ENCODE data around the gene CORO7. TPM values are rescaled to one million over a fixed set of nuclear protein-coding genes. Genes with fewer than 3 reads are reported as not detected.

The CORO7 gene
- 21.9 and 25.8 TPM in 2 replicates for polyA plus RNA-seq (2012; rRNA removed)
- 6.6 and 7.3 TPM in 2 replicates for polyA plus RNA-seq (2012; cell fraction: cytosol; rRNA removed)
- polyA plus RNA-seq (2012; cell fraction: nucleus; rRNA removed) = 166 and 305 TPM in 2 replicates

- Histone ChIP-seq H3K9me3 (no peaks in the 10 kb centered on the region), H3K9ac (peak within 1 kb of the TSS; percentile 82), H3K36me3 (replicated peaks in 1 of 2; ENCODE audit: control insufficient read depth in 1 of 2, insufficient read depth in 2 of 2, low read length in 1 of 2) (peaks cover 0 to 6% of the 10 kb centered on the region in 2 experiments), H3K4me3 (ENCODE audit: low read depth in 2 of 2, low read length in 1 of 2) (peak within 1 kb of the TSS; percentile 78 to 87), H3K4me1 (ENCODE audit: control insufficient read depth in 1 of 2, insufficient read depth in 2 of 2, low read depth in 1 of 2, low read length in 1 of 2) (peaks cover 6 to 20% of the 10 kb centered on the region in 2 experiments; a peak in 1 of 4 replicates), H3F3A (replicated peaks; ENCODE audit: insufficient read depth) (peaks cover 4% of the 10 kb centered on the region), H4K20me1 (ENCODE audit: insufficient read depth) (peaks cover 7% of the 10 kb centered on the region; the same call in 1 of the 2 replicates), H3K27ac (ENCODE audit: low read depth in 2 of 2, low read length in 1 of 2) (peak within 1 kb of the TSS; percentile 20 to 58; a peak in 2 of 4 replicates), H3K79me2 (ENCODE audit: insufficient read depth) (peaks cover 29% of the 10 kb centered on the region; the same call in 1 of the 2 replicates), H3K9me2 (no peaks in the 10 kb centered on the region), H3K4me2 (peak within 1 kb of the TSS; percentile 99), H3K27me3 (ENCODE audit: insufficient read depth) (no peaks in the 10 kb centered on the region), H2AFZ (ENCODE audit: low read depth) (peak within 1 kb of the TSS; percentile 80)
- TF ChIP-seq IRF3 (IDR thresholded peaks at IDR 0.05; ENCODE audit: low read depth, low read length) = peak; percentile 40; the same call in 1 of the 2 replicates
- peak; percentile 52; the same call in 1 of the 2 replicates for TF ChIP-seq NRF1 (IDR thresholded peaks at IDR 0.05; ENCODE audit: low read depth, low read length)
- TF ChIP-seq JUND (IDR thresholded peaks at IDR 0.05) = no peak
- TF ChIP-seq MAX (IDR thresholded peaks at IDR 0.05; ENCODE audit: low read depth) = peak; percentile 82
- no peak for TF ChIP-seq TCF12 (IDR thresholded peaks at IDR 0.05)
- TF ChIP-seq MXI1 (IDR thresholded peaks at IDR 0.05; ENCODE audit: low read depth, low read length) = peak; percentile 97
- TF ChIP-seq NFIC (IDR thresholded peaks at IDR 0.05; ENCODE audit: borderline replicate concordance) = no peak
- TF ChIP-seq CHD2 (IDR thresholded peaks at IDR 0.05; ENCODE audit: low read length, partially characterized antibody) = peak; percentile 30
- TF ChIP-seq SIN3A (IDR thresholded peaks at IDR 0.05; ENCODE audit: borderline replicate concordance, low read depth, low read length) = peak; percentile 74; the same call in 1 of the 2 replicates
- peak; percentile 78 for TF ChIP-seq USF2 (IDR thresholded peaks at IDR 0.05; ENCODE audit: borderline replicate concordance, low read depth, low read length)
- TF ChIP-seq USF1 (IDR thresholded peaks at IDR 0.05; ENCODE audit: borderline replicate concordance, low read depth) = peak; percentile 97
- no peak for TF ChIP-seq EP300 (IDR thresholded peaks at IDR 0.05; ENCODE audit: borderline replicate concordance in 1 of 2, low read depth in 1 of 2, low read length in 1 of 2)
- TF ChIP-seq EZH2phosphoT487 (IDR thresholded peaks at IDR 0.05; ENCODE audit: borderline replicate concordance, low read depth) = no peak
- peak; percentile 38; the same call in 1 of the 2 replicates for TF ChIP-seq RCOR1 (IDR thresholded peaks at IDR 0.05; ENCODE audit: low read length)
- DNase-seq = peak; percentile 99
- POLR2A ChIA-PET = interaction anchor here (1.2 to 2.1 kb wide), 2 partner anchors 24 to 65 kb away, joined by 3 to 10 read pairs; partner anchors contain the start of gene PAM16
- 2% methylated on average over 10 of the region's 92 CpGs for WGBS (ENCODE audit: low lambda C conversion rate)
- CTCF ChIA-PET = interaction anchor here (0.9 to 13.6 kb wide), 5 partner anchors 14 to 91 kb away, joined by 3 to 189 read pairs (median 3); no protein-coding TSS in a partner anchor
Measured at GRCh38 chr16:4416200-4417032, at the start of gene CORO7. CORO7 (minus strand) TSS chr16:4416596; CDS start chr16:4416518, 78 bp downstream.

All from SK-N-SH (cell line).